Fibroblast of skin of left quadriceps (primary cell): ENCODE measurements around the gene SLC6A13.
"Not testable (repeated sequence)": the region's sequence is repeated elsewhere in the genome, so short reads cannot be mapped to it uniquely, and the experiment has no call there.

Experiments
- DNase-seq, 2 experiments: peaks; one replicate each; pipeline ENCODE4 v3.0.0-alpha.2; 2013; ENCODE audit warnings: low read depth in 2 of 2

The SLC6A13 gene

DNA sequence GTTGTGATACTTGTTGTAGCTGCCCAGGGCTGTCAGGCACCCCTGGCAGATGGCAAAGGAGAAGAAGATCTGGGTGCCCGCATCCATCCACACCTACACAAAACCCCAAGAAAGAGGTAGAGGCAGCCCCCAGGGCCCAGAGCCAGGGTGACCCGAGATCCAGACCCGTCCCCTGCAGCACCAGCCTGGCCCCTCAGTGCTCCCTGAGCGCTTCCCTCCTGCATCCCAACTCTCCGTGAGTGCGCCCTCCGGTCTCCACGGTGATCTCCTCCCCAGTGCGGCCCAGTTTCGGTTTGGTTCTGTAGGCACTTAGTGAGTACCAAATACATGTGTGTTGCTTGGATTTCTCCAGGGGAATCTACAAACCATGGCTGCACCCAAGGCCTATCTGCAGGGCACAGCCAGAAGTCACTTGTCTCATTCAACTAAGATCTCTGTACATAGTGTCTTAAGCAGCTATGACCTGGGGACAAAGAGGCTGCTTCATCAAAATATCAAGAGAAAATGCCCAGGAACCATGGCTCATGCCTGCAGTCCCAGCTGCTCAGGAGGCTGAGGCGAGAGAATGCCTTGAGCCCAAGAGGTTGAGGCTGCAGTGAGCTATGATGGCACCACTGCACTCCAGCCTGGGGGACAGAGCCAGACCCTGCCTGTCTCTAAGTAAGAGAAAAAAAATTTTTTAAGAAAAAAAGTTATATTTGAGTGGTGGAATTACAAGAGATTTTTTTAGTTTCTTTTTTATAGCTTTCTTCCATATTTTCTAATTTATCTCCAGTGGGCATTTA, 64.5 kb downstream of the SLC6A13 start:
- no peak for DNase-seq

- DNase-seq, result no peak
These were observed 65.3 kb downstream of the SLC6A13 start for GRCh38 chr12:197347-197746.

DNA sequence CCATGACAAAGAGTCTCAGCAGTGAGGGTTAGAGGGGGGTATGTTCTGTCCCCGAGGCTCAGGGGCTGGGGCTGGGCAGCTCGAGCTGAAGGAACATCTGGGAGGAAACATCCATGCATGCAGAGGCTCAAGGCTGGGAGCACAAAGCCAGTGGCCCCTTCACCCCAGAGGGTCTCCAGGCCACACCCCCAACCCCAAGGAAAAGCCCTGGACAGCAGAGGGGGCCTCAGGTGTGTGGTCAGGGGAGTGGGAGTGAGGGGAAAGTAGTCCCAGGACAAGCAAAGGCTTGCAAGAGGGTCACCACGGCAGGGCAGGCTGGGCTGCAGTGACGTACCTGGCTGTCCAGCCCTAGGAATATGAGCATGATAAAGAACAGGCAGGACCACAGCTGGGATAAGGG, 66.2 kb downstream of the SLC6A13 start:
- DNase-seq, result no peak

- no peak for DNase-seq
These were observed 66.7 kb downstream of the SLC6A13 start for GRCh38 chr12:195951-196350.

DNA sequence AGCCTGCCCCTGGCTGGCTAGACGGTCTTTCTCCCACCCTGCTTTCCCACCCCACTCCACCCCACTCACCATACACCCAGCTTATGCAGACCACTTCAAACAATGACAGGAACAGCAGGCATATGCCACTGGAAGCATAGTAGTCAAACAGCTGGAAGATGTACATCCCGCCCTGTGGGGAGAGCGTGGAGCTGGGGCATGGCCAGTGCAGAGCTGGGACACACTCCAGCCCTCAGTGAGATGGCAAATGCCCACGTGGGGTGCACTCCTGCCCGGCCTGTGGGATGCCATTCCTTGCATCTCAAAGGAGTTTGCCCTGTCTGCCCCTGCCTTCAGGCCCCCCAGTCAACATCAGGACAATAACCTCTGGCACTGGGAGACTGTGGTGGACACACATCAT, 67.5 kb downstream of the SLC6A13 start:
- no peak for DNase-seq

GRCh38 chr12:194276-194675, 68.4 kb downstream of the SLC6A13 start:
- no peak for DNase-seq

- DNase-seq, result no peak
These were observed 69.4 kb downstream of the SLC6A13 start for GRCh38 chr12:193261-193660.

DNA sequence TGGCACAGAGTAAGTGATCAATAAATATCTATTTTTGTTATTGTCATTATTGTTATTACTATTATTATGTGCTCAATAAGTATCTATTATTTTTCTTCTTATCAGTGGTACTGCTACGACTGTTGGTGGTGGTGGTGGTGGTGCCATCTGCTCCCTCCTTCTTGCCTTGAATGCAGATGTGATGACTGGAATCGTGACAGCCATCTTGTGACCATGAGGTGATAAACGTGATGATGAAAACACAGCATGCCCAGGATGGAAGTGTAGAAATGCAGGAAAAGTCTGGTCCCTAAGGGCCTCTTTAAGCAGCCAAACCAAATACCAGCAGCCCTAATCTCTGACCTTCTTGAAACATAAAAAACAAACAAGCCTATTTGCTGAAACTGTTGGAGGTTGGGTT, 71.1 kb downstream of the SLC6A13 start:
- DNase-seq, result no peak

- no peak for DNase-seq
These were observed 71.8 kb downstream of the SLC6A13 start for GRCh38 chr12:190881-191280.

DNA sequence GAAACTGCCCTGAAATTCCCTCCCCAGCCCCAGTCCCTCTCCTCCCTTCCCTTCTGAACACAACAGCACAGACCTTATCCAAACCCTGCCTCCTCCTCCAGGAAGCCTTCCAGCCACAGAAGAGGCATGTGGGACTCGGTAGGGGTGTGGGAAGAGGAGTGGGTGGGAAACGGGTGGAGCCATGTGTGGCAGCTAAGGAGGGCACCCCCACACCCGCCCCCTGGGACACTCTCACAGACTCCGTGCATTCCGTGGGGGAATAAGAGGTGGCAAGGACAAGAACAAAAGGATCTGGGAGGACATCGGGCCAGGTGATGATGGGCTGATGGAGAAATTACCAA, 73.0 kb downstream of the SLC6A13 start:
- no peak for DNase-seq

GRCh38 chr12:188910-189621, 73.6 kb downstream of the SLC6A13 start:
- DNase-seq, result peak in 1 of 2 experiments; percentile 18

DNA sequence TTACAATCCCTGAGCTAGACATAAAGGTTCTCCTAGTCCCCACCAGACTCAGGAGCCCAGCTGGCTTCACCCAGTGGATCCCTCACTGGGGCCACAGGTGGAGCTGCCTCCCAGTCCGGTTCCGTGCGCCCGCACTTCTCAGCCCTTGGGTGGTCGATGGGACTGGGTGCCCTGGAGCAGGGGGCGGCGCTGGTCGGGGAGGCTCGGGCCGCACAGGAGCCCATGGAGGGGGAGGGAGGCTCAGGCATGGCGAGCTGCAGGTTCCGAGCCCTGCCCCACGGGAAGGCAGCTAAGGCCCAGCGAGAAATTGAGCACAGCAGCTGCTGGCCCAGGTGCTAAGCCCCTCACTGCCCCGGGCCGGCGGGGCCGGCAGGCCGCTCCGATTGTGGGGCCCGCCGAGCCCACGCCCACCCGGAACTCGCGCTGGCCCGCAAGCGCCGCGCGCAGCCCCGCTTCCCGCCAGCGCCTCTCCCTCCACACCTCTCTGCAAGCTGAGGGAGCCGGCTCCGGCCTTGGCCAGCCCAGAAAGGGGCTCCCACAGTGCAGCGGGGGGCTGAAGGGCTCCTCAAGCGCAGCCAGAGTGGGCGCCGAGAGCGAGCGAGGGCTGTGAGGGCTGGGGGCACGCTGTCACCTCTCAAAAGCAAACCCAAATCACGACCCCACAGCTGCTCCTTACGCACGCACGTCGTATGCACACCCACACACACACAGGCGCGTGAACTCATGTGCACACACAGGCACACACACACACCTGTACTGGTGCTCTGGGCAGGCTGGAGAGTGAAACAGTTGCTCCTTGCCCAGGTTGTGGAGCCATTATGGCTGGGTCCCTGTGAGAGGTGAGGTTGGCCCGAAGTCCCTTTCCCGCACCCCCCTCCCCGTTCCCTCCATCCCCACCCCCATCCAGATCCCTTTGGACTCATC, 74.4 kb downstream of the SLC6A13 start:
- DNase-seq, result not testable (repeated sequence)

- no peak for DNase-seq
These were observed 76.5 kb downstream of the SLC6A13 start for GRCh38 chr12:186006-186625.

GRCh38 chr12:185576-185955, 77.1 kb downstream of the SLC6A13 start:
- no peak for DNase-seq

GRCh38 chr12:184811-185575, 77.6 kb downstream of the SLC6A13 start:
- DNase-seq, result no peak

DNA sequence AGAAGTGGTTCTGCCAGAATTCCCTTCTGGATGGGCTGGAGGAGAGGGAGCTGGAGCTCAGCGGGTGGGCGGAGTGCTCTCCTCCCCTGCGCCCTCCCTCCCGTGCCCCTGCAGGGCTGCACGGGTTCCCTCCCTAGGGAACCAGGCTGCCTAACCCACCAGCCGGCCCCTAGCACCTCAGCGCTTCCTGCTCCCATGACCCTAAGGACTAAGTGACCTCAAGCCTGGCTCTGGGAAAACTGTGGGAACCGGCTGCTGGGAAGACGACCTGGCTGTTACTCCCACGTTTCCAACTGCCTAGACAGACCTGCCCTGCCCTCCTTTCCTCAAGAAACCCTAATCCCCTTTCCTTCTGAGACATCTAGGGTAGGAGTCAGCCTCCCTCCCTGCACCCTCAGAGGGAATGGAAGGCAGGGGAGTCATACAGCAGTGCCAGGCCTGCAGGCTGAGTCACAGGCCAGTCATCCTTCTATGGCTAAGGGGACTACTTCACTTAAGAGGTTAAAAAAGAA, 80.2 kb downstream of the SLC6A13 start:
- DNase-seq, result peak; percentile 31 to 34

GRCh38 chr12:181921-182320, 80.7 kb downstream of the SLC6A13 start:
- no peak for DNase-seq

DNA sequence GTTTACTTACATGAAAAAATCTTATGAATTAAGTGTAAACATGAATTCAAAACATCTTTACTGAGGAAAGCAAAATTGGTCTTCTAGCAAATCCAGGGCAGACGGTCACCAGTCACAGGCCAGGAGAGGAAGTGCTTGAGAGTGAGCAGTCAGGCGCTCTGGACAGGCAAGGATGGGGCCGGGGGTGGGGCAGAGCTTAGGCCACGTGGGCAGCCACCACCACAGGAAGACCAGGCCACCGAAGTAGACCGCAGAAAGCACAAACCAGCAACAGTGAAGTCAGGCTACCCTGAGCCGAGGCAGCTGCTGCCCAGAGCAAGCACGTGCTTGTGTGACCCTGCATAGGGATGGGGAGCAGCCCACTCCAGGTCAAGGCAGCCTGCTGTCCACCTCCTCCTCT, 82.2 kb downstream of the SLC6A13 start:
- no peak for DNase-seq

GRCh38 chr12:179885-180284, 82.8 kb downstream of the SLC6A13 start:
- DNase-seq, result no peak

GRCh38 chr12:179131-179884, 83.3 kb downstream of the SLC6A13 start:
- no peak for DNase-seq

DNA sequence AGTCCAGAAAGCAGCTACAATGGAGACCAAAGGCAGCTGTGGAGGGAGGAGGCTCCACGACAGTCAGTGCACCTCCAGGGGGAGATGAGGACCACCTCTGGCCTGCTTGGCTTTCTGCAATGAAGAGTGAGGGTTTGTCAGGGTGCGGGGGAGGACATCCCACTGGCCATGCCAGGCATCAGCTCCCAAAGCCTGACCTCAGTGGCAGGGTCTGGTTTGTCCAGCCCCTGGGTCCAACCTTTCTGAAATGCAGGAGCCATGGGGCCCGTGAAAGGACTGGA, 83.9 kb downstream of the SLC6A13 start:
- DNase-seq, result no peak
